H9 (cell line): Measurements from ENCODE around the gene SURF1. TPM values are rescaled to one million over a fixed set of nuclear protein-coding genes. Genes with fewer than 3 reads are reported as not detected.

ENCODE experiments used
- DNase-seq: peaks from one replicate; pipeline ENCODE4 v3.0.0-alpha.2; 2017
- H2AFZ ChIP-seq: one replicate; pipeline ENCODE4 v1.6.1; 2013; ENCODE audit warnings: mild to moderate bottlenecking, low read length, control low read depth, moderate library complexity
- H2AK5ac ChIP-seq: 2 replicates; pipeline ENCODE4 v1.6.1; 2013; ENCODE audit warnings: low read length, control low read depth, mixed read lengths; ENCODE audit not compliant: insufficient read length
- H2BK120ac ChIP-seq: one replicate; pipeline ENCODE4 v1.6.1; 2013; ENCODE audit warnings: low read depth, mild to moderate bottlenecking, low read length, control low read depth, inconsistent platforms; ENCODE audit not compliant: poor library complexity, severe bottlenecking
- H2BK12ac ChIP-seq: 2 replicates; pipeline ENCODE4 v1.6.1; 2013; ENCODE audit warnings: low read length, control low read depth, mixed read lengths, low read depth; ENCODE audit not compliant: insufficient read length
- H2BK15ac ChIP-seq: 2 replicates; pipeline ENCODE4 v1.6.1; 2013; ENCODE audit warnings: low read depth, low read length, control low read depth
- H2BK20ac ChIP-seq: one replicate; pipeline ENCODE4 v1.6.1; 2013; ENCODE audit warnings: low read depth, mild to moderate bottlenecking, low read length, control low read depth, inconsistent platforms; ENCODE audit not compliant: poor library complexity, severe bottlenecking
- H2BK5ac ChIP-seq: 2 replicates; pipeline ENCODE4 v1.6.1; 2013; ENCODE audit warnings: low read length, control low read depth, mixed read lengths; ENCODE audit not compliant: insufficient read length
- H3K14ac ChIP-seq: 2 replicates; pipeline ENCODE4 v1.6.1; 2013; ENCODE audit warnings: low read length, control low read depth; ENCODE audit not compliant: insufficient read depth
- H3K18ac ChIP-seq: 2 replicates; pipeline ENCODE4 v1.6.1; 2013; ENCODE audit warnings: low read depth, mild to moderate bottlenecking, mixed read lengths, low read length, control low read depth; ENCODE audit not compliant: insufficient read length
- H3K23ac ChIP-seq: 2 replicates; pipeline ENCODE4 v1.6.1; 2013; ENCODE audit warnings: low read length, control low read depth, mixed read lengths, low read depth; ENCODE audit not compliant: insufficient read length
- H3K23me2 ChIP-seq: 2 replicates; pipeline ENCODE4 v1.6.1; 2013; ENCODE audit warnings: low read depth, mild to moderate bottlenecking, mixed read lengths, low read length, control low read depth; ENCODE audit not compliant: insufficient read length, poor library complexity, severe bottlenecking
- H3K27ac ChIP-seq: 2 replicates; pipeline ENCODE4 v1.5.1; 2013; ENCODE audit warnings: low read length, control low read depth, mixed read lengths, low read depth; ENCODE audit not compliant: insufficient read length
- H3K27me3 ChIP-seq: 2 replicates; pipeline ENCODE4 v1.6.1; 2013; ENCODE audit warnings: low read length, control low read depth, inconsistent platforms; ENCODE audit not compliant: insufficient read depth
- H3K4ac ChIP-seq: 2 replicates; pipeline ENCODE4 v1.6.1; 2013; ENCODE audit warnings: low read depth, mild to moderate bottlenecking, control low read depth, inconsistent platforms, low read length, moderate library complexity
- H3K4me1 ChIP-seq: 2 replicates; pipeline ENCODE4 v1.6.1; 2013; ENCODE audit warnings: low read length, control low read depth, inconsistent platforms; ENCODE audit not compliant: insufficient read depth
- H3K4me2 ChIP-seq: 2 replicates; pipeline ENCODE4 v1.6.1; 2013; ENCODE audit warnings: low read length, control low read depth, mixed read lengths; ENCODE audit not compliant: insufficient read length, insufficient read depth
- H3K56ac ChIP-seq: 2 replicates; pipeline ENCODE4 v1.6.1; 2013; ENCODE audit warnings: low read depth, mild to moderate bottlenecking, mixed read lengths, low read length, control low read depth; ENCODE audit not compliant: insufficient read length
- H3K79me1 ChIP-seq: 2 replicates; pipeline ENCODE4 v1.6.1; 2013; ENCODE audit warnings: low read depth, mild to moderate bottlenecking, moderate library complexity, low read length, control low read depth, inconsistent platforms; ENCODE audit not compliant: insufficient read depth, poor library complexity, severe bottlenecking
- H3K79me2 ChIP-seq: 2 replicates; pipeline ENCODE4 v1.6.1; 2013; ENCODE audit warnings: low read length, control low read depth, inconsistent platforms; ENCODE audit not compliant: insufficient read depth
- H3K9ac ChIP-seq: 2 replicates; pipeline ENCODE4 v1.6.1; 2013; ENCODE audit warnings: low read length, control low read depth, mixed read lengths; ENCODE audit not compliant: insufficient read length; ENCODE audit errors: extremely low read depth
- H3K9me3 ChIP-seq: one replicate; pipeline ENCODE4 v1.6.1; 2013; ENCODE audit warnings: low read depth, low read length, inconsistent platforms; ENCODE audit not compliant: control insufficient read depth
- H3T11ph ChIP-seq: one replicate; pipeline ENCODE4 v1.6.1; 2013; ENCODE audit warnings: mild to moderate bottlenecking, low read length, control low read depth, inconsistent platforms
- H4K20me1 ChIP-seq: one replicate; pipeline ENCODE4 v1.6.1; 2013; ENCODE audit not compliant: control insufficient read depth, insufficient read length, insufficient read depth
- H4K5ac ChIP-seq: 2 replicates; pipeline ENCODE4 v1.6.1; 2013; ENCODE audit warnings: low read depth, mild to moderate bottlenecking, mixed read lengths, low read length, control low read depth; ENCODE audit not compliant: insufficient read length
- H4K8ac ChIP-seq: replicated peaks from 2 replicates; pipeline ENCODE4 v1.6.1; 2013; ENCODE audit warnings: low read length, control low read depth, mixed read lengths, low read depth; ENCODE audit not compliant: insufficient read length
- H4K91ac ChIP-seq: 2 replicates; pipeline ENCODE4 v1.6.1; 2013; ENCODE audit warnings: low read depth, mild to moderate bottlenecking, moderate library complexity, mixed read lengths, low read length, control low read depth; ENCODE audit not compliant: insufficient read length
- H3K27ac Mint-ChIP-seq, 3 experiments: 2 replicates in 2 of 3; 3 replicates in 1 of 3; pipeline ENCODE4 v1.8.0; 2020 to 2021; ENCODE audit warnings: mixed read lengths in 3 of 3, mild to moderate bottlenecking in 1 of 3, moderate library complexity in 1 of 3
- H3K27me3 Mint-ChIP-seq: 2 replicates; pipeline ENCODE4 v1.8.0; 2021; ENCODE audit warnings: low read depth, mild to moderate bottlenecking, moderate library complexity, mixed read lengths
- H3K36me3 Mint-ChIP-seq, 3 experiments: 2 replicates in 2 of 3; 3 replicates in 1 of 3; pipeline ENCODE4 v1.8.0; 2020 to 2021; ENCODE audit warnings: low read depth in 3 of 3, mixed read lengths in 3 of 3; ENCODE audit not compliant: insufficient read depth in 1 of 3
- H3K4me1 Mint-ChIP-seq, 2 experiments: 2 replicates each; pipeline ENCODE4 v1.8.0; 2020; ENCODE audit warnings: mixed read lengths in 2 of 2
- H3K4me3 Mint-ChIP-seq, 2 experiments: 2 replicates in 1 of 2; 3 replicates in 1 of 2; pipeline ENCODE4 v1.8.0; 2020 to 2021; ENCODE audit warnings: mild to moderate bottlenecking in 2 of 2, mixed read lengths in 2 of 2, moderate library complexity in 1 of 2
- H3K9me3 Mint-ChIP-seq, 2 experiments: 2 replicates in 1 of 2; 3 replicates in 1 of 2; pipeline ENCODE4 v1.8.0; 2020; ENCODE audit warnings: mild to moderate bottlenecking in 2 of 2, mixed read lengths in 2 of 2, moderate library complexity in 1 of 2
- WGBS: extraction: QIAGEN DNeasy Blood & Tissue Kit; methylation state at CpG from one replicate; pipeline ENCODE4 v1.1.7; 2013; ENCODE audit warnings: missing lambda C conversion rate, low lambda C conversion rate, mixed read lengths; ENCODE audit not compliant: insufficient read length; ENCODE audit errors: extremely low coverage; 5-methylcytosine and 5-hydroxymethylcytosine counted together
- total RNA-seq: library from RNA; stranded (reverse); gene quantifications from 2 replicates; pipeline ENCODE4 v1.2.1, GENCODE V29; 2021
- TF ChIP-seq, protein P1 (sequence below): fragments of 200-600 bp; sonication (generic); conservative IDR thresholded peaks from 3 replicates; pipeline ENCODE4 v1.8.0; 2021; ENCODE audit warnings: antibody characterized with exemption, mild to moderate bottlenecking

Gene SURF1
- total RNA-seq, 1 experiment from 2014 or later = 43.3 TPM

DNA sequence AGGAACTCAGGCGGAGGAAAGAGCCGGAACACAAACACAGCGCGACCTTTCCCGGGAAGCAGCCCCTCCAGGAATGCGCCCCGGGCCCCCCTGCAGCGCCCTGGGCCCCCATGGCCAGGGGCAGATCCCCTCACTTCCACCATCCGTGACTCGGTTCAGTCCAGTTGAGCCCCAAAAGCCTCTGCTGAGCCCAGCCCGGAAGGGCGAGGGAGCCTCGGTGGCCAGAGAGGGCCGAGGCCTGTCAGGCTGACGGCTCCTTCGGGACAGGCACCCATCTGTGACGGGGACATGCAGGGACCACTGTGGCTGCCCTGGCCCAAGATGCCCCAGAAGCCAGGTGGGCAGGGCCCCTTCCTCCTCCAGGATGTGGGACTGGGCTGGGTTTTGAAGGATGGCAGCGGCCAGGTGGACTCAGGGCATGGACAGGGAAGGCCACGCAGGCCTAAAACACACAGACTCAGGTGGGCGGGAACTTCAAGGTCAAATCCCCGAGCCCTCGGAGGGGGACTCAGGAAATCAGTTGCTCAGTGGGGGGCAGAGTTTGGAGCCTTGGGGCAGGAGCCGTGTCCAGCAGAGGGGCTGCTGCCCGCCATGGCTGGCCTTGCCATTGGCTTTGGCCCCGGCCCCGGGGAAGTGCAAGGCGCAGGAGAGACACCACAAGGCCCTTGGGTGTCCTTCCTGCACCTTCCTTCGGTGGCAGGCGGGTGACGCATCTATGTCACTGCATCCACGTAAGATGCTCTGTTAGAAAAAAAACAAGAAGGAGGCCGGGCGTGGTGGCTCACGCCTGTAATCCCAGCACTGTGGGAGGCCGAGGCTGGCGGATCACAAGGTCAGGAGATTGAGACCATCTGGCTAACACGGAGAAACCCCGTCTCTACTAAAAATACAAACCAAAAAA is 51.6 kb downstream of the SURF1 start:
- Mint-ChIP-seq H3K4me3 (no peak overlapping the region), H3K27ac (no peak overlapping the region; a peak in 1 of 7 replicates), H3K9me3 (peaks cover 7 to 8% of the 10 kb centered on the region in 2 experiments), H3K4me1 (peaks cover 0 to under 1% of the 10 kb centered on the region in 2 experiments; a peak in 1 of 4 replicates), H3K27me3 (peaks cover 45% of the 10 kb centered on the region), H3K36me3 (peaks cover 6 to 7% (median 6%) of the 10 kb centered on the region in 3 experiments; a peak in 5 of 7 replicates)
- Histone ChIP-seq H2AFZ (no peak overlapping the region), H3K9ac (no peak overlapping the region), H3K23ac (no peak overlapping the region), H3K4me2 (no peak overlapping the region), H4K91ac (no peak overlapping the region), H3K9me3 (no peaks in the 10 kb centered on the region), H3K14ac (no peak overlapping the region), H3K4ac (no peak overlapping the region), H3K27ac (no peak overlapping the region), H4K20me1 (no peaks in the 10 kb centered on the region), H3T11ph (no peak overlapping the region), H4K8ac (no peak overlapping the region), H2BK20ac (no peak overlapping the region), H3K27me3 (no peaks in the 10 kb centered on the region), H3K79me1 (no peaks in the 10 kb centered on the region), H3K4me1 (no peaks in the 10 kb centered on the region), H3K56ac (no peak overlapping the region), H2BK15ac (no peak overlapping the region), H4K5ac (no peak overlapping the region), H3K79me2 (no peaks in the 10 kb centered on the region), H3K23me2 (no peaks in the 10 kb centered on the region), H3K18ac (no peak overlapping the region), H2BK12ac (no peak overlapping the region), H2BK120ac (no peak overlapping the region), H2BK5ac (no peak overlapping the region), H2AK5ac (no peak overlapping the region)
- no peak for DNase-seq
- no CpG with 5 or more reads among the region's 38 CpGs for WGBS
- TF ChIP-seq, protein P1, sequence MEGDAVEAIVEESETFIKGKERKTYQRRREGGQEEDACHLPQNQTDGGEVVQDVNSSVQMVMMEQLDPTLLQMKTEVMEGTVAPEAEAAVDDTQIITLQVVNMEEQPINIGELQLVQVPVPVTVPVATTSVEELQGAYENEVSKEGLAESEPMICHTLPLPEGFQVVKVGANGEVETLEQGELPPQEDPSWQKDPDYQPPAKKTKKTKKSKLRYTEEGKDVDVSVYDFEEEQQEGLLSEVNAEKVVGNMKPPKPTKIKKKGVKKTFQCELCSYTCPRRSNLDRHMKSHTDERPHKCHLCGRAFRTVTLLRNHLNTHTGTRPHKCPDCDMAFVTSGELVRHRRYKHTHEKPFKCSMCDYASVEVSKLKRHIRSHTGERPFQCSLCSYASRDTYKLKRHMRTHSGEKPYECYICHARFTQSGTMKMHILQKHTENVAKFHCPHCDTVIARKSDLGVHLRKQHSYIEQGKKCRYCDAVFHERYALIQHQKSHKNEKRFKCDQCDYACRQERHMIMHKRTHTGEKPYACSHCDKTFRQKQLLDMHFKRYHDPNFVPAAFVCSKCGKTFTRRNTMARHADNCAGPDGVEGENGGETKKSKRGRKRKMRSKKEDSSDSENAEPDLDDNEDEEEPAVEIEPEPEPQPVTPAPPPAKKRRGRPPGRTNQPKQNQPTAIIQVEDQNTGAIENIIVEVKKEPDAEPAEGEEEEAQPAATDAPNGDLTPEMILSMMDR = no peak
